ENCODE results near the gene EFTUD2. TPM values are rescaled to one million over a fixed set of nuclear protein-coding genes. Genes with fewer than 3 reads are reported as not detected.

Gene EFTUD2
- total RNA-seq, 1 experiment from 2014 or later: 162 TPM

DNA sequence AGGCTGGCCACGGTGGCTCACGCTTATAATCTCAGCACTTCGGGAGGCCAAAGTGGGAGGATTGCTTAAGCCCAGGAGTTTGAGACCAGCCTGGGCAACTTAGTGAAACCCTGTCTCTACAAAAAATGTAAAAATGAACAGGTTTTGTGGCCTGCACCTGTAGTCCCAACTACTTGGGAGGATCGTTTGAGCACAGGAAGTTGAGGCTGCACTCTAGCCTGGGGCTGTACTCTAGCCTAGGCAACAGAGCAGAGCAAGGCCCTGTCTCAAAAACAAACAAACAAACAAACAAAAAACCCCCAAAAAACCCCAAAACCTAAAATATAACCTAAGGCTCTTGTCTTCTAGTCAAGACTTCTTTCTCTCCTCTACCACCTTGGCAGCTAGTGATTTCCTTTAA lies 59.0 kb downstream of the EFTUD2 start:
- Mint-ChIP-seq H3K4me3 (no peak overlapping the region), H3K27ac (no peak overlapping the region), H3K4me1 (peaks cover 31% of the 10 kb centered on the region), H3K27me3 (ENCODE audit: low read depth) (peaks cover 2% of the 10 kb centered on the region; the same call in 1 of the 2 replicates), H3K36me3 (no peaks in the 10 kb centered on the region), H3K9me3 (no peaks in the 10 kb centered on the region)
- POLR2A ChIA-PET: no interaction called here
- no peak for DNase-seq (ENCODE audit: low spot score)
- ATAC-seq: no peak
- TF ChIP-seq KAT7 (CRISPR knock-in tag; IDR thresholded peaks at IDR 0.05; ENCODE audit: borderline replicate concordance) (no peak), ZNF317 (CRISPR knock-in tag; IDR thresholded peaks at IDR 0.05; ENCODE audit: borderline replicate concordance, low read depth) (no peak), GRHL2 (CRISPR knock-in tag; IDR thresholded peaks at IDR 0.05; ENCODE audit: insufficient replicate concordance, severe bottlenecking) (no peak), TEAD4 (CRISPR knock-in tag; IDR thresholded peaks at IDR 0.05) (no peak), ZNF138 (CRISPR knock-in tag; conservative IDR thresholded peaks at IDR 0.05) (no peak), MYBL2 (CRISPR knock-in tag; IDR thresholded peaks at IDR 0.05) (no peak), JAZF1 (CRISPR knock-in tag; IDR thresholded peaks at IDR 0.05) (no peak), ZNF671 (CRISPR knock-in tag; IDR thresholded peaks at IDR 0.05) (no peak)
- TF ChIP-seq, protein P1, sequence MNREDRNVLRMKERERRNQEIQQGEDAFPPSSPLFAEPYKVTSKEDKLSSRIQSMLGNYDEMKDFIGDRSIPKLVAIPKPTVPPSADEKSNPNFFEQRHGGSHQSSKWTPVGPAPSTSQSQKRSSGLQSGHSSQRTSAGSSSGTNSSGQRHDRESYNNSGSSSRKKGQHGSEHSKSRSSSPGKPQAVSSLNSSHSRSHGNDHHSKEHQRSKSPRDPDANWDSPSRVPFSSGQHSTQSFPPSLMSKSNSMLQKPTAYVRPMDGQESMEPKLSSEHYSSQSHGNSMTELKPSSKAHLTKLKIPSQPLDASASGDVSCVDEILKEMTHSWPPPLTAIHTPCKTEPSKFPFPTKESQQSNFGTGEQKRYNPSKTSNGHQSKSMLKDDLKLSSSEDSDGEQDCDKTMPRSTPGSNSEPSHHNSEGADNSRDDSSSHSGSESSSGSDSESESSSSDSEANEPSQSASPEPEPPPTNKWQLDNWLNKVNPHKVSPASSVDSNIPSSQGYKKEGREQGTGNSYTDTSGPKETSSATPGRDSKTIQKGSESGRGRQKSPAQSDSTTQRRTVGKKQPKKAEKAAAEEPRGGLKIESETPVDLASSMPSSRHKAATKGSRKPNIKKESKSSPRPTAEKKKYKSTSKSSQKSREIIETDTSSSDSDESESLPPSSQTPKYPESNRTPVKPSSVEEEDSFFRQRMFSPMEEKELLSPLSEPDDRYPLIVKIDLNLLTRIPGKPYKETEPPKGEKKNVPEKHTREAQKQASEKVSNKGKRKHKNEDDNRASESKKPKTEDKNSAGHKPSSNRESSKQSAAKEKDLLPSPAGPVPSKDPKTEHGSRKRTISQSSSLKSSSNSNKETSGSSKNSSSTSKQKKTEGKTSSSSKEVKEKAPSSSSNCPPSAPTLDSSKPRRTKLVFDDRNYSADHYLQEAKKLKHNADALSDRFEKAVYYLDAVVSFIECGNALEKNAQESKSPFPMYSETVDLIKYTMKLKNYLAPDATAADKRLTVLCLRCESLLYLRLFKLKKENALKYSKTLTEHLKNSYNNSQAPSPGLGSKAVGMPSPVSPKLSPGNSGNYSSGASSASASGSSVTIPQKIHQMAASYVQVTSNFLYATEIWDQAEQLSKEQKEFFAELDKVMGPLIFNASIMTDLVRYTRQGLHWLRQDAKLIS (CRISPR knock-in tag; IDR thresholded peaks at IDR 0.05; ENCODE audit: borderline replicate concordance): no peak
- CTCF ChIA-PET: no interaction called here

DNA sequence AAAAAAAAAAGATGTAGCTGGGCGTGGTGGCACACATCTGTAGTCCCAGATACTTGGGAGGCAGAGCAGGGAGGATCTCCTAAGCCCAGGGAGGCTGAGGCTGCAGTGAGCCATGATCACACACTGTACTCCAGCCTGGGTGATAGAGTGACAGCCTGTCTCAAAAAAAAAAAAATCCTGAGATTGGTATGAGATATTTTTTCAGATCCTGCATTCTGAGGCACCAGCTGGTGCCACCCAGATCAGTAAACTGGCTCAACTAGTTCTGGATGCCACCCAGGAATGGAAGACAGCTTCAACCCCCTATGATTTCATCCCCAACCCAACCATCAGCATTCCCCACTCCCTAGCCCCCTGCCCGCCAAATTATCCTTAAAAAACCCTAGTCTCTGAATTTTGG lies 62.0 kb downstream of the EFTUD2 start:
- Mint-ChIP-seq H3K27me3 (ENCODE audit: low read depth) (peaks cover 6% of the 10 kb centered on the region), H3K4me1 (peaks cover 16% of the 10 kb centered on the region), H3K9me3 (no peaks in the 10 kb centered on the region), H3K4me3 (no peak overlapping the region), H3K27ac (no peak overlapping the region), H3K36me3 (no peaks in the 10 kb centered on the region)
- POLR2A ChIA-PET: interaction anchor here (0.6 kb wide), 1 partner anchor 114 kb away, joined by 5 read pairs; no protein-coding TSS in a partner anchor
- DNase-seq (ENCODE audit: low spot score) (no peak), ATAC-seq (no peak)
- CTCF ChIA-PET: interaction anchor here (0.6 to 1.1 kb wide), 3 partner anchors 12 to 90 kb away, joined by 3 to 4 read pairs (median 3); no protein-coding TSS in a partner anchor
- TF ChIP-seq ZNF671 (CRISPR knock-in tag; IDR thresholded peaks at IDR 0.05) (no peak), NR3C1 (CRISPR knock-in tag; conservative IDR thresholded peaks at IDR 0.05; ENCODE audit: low read depth) (no peak), FOXP1 (CRISPR knock-in tag; IDR thresholded peaks at IDR 0.05; ENCODE audit: borderline replicate concordance) (no peak), ZNF138 (CRISPR knock-in tag; conservative IDR thresholded peaks at IDR 0.05) (no peak), NFYB (CRISPR knock-in tag; conservative IDR thresholded peaks at IDR 0.05; ENCODE audit: low read depth) (no peak), GABPB1 (CRISPR knock-in tag; IDR thresholded peaks at IDR 0.05) (no peak), ZNF263 (CRISPR knock-in tag; IDR thresholded peaks at IDR 0.05; ENCODE audit: low read depth) (no peak), TEAD4 (CRISPR knock-in tag; IDR thresholded peaks at IDR 0.05) (no peak)
- TF ChIP-seq, protein P2, sequence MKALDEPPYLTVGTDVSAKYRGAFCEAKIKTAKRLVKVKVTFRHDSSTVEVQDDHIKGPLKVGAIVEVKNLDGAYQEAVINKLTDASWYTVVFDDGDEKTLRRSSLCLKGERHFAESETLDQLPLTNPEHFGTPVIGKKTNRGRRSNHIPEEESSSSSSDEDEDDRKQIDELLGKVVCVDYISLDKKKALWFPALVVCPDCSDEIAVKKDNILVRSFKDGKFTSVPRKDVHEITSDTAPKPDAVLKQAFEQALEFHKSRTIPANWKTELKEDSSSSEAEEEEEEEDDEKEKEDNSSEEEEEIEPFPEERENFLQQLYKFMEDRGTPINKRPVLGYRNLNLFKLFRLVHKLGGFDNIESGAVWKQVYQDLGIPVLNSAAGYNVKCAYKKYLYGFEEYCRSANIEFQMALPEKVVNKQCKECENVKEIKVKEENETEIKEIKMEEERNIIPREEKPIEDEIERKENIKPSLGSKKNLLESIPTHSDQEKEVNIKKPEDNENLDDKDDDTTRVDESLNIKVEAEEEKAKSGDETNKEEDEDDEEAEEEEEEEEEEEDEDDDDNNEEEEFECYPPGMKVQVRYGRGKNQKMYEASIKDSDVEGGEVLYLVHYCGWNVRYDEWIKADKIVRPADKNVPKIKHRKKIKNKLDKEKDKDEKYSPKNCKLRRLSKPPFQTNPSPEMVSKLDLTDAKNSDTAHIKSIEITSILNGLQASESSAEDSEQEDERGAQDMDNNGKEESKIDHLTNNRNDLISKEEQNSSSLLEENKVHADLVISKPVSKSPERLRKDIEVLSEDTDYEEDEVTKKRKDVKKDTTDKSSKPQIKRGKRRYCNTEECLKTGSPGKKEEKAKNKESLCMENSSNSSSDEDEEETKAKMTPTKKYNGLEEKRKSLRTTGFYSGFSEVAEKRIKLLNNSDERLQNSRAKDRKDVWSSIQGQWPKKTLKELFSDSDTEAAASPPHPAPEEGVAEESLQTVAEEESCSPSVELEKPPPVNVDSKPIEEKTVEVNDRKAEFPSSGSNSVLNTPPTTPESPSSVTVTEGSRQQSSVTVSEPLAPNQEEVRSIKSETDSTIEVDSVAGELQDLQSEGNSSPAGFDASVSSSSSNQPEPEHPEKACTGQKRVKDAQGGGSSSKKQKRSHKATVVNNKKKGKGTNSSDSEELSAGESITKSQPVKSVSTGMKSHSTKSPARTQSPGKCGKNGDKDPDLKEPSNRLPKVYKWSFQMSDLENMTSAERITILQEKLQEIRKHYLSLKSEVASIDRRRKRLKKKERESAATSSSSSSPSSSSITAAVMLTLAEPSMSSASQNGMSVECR (CRISPR knock-in tag; IDR thresholded peaks at IDR 0.05; ENCODE audit: borderline replicate concordance): no peak
- TF ChIP-seq, protein P3, sequence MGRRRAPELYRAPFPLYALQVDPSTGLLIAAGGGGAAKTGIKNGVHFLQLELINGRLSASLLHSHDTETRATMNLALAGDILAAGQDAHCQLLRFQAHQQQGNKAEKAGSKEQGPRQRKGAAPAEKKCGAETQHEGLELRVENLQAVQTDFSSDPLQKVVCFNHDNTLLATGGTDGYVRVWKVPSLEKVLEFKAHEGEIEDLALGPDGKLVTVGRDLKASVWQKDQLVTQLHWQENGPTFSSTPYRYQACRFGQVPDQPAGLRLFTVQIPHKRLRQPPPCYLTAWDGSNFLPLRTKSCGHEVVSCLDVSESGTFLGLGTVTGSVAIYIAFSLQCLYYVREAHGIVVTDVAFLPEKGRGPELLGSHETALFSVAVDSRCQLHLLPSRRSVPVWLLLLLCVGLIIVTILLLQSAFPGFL (CRISPR knock-in tag; IDR thresholded peaks at IDR 0.05; ENCODE audit: borderline replicate concordance): no peak
- TF ChIP-seq, protein P4, sequence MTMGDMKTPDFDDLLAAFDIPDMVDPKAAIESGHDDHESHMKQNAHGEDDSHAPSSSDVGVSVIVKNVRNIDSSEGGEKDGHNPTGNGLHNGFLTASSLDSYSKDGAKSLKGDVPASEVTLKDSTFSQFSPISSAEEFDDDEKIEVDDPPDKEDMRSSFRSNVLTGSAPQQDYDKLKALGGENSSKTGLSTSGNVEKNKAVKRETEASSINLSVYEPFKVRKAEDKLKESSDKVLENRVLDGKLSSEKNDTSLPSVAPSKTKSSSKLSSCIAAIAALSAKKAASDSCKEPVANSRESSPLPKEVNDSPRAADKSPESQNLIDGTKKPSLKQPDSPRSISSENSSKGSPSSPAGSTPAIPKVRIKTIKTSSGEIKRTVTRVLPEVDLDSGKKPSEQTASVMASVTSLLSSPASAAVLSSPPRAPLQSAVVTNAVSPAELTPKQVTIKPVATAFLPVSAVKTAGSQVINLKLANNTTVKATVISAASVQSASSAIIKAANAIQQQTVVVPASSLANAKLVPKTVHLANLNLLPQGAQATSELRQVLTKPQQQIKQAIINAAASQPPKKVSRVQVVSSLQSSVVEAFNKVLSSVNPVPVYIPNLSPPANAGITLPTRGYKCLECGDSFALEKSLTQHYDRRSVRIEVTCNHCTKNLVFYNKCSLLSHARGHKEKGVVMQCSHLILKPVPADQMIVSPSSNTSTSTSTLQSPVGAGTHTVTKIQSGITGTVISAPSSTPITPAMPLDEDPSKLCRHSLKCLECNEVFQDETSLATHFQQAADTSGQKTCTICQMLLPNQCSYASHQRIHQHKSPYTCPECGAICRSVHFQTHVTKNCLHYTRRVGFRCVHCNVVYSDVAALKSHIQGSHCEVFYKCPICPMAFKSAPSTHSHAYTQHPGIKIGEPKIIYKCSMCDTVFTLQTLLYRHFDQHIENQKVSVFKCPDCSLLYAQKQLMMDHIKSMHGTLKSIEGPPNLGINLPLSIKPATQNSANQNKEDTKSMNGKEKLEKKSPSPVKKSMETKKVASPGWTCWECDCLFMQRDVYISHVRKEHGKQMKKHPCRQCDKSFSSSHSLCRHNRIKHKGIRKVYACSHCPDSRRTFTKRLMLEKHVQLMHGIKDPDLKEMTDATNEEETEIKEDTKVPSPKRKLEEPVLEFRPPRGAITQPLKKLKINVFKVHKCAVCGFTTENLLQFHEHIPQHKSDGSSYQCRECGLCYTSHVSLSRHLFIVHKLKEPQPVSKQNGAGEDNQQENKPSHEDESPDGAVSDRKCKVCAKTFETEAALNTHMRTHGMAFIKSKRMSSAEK (CRISPR knock-in tag; IDR thresholded peaks at IDR 0.05; ENCODE audit: borderline replicate concordance): no peak
- TF ChIP-seq, protein P5, sequence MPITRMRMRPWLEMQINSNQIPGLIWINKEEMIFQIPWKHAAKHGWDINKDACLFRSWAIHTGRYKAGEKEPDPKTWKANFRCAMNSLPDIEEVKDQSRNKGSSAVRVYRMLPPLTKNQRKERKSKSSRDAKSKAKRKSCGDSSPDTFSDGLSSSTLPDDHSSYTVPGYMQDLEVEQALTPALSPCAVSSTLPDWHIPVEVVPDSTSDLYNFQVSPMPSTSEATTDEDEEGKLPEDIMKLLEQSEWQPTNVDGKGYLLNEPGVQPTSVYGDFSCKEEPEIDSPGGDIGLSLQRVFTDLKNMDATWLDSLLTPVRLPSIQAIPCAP (CRISPR knock-in tag; IDR thresholded peaks at IDR 0.05): no peak

All from WTC11 (cell line).